Activated naive CD8-positive, alpha-beta T cell treated with anti-CD3 and anti-CD28 coated beads, Interleukin-2, amount 50 U/mL, for 16 hours (primary cell): ENCODE measurements around the gene CEP76.
"Not testable (repeated sequence)": the region's sequence is repeated elsewhere in the genome, so short reads cannot be mapped to it uniquely, and the experiment has no call there.

Experiments
- DNase-seq: peaks from one replicate; pipeline ENCODE4 v3.0.0-alpha.2; 2020; ENCODE audit warnings: low read depth, low spot score

The CEP76 gene

DNA sequence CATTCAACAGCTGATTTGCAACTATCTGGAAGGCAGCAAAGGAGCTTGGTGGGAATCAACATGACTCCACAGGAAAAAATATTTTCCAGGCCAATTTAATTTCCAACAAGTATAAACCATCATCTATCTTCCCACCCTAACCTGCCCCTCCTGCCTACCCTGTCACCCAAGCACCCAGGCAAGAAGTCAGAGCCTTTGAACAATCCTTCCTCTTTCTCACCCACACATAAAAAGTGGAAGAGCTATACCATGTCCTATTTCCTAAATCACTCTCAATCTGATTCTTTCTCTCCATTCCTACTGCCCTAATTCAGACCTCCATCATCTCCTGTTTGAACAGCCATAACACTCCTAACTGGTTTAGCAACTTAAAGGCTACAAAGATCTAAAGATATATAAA is 57.3 kb downstream of the CEP76 start:
- no peak for DNase-seq

DNA sequence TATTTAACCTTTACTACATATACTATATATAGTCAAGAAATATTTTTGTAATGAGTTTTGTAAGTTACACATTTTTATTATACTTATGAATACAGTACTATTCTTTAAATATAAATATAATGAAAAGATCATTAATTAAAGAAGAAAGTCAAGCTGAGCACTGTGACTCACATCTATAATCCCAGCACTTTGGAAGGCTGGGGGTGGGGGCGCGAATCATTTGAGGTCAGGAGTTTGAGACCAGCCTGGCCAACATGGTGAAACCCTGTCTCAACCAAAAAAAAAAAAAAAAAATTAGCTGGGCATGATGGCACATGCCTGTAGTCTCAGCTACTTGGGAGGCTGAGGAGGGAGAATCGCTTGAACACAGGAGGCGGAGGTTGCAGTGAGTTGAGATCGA is 58.8 kb downstream of the CEP76 start:
- not testable (repeated sequence) for DNase-seq

DNA sequence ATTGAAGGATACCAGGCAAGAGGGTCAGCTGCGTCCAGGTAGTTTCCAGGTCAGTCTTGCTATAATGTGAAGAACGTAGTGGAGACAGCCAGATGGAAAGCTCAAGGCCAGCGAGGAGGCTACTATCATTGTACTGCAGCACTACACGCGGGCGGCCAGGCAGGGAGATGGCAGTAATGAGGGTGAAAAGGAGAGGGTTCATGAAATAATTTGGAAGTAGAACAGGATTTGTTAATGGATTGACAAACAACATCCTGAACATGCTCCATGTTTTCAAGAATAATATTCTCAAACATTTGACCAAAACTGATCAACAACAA is 61.7 kb downstream of the CEP76 start:
- DNase-seq, result no peak

DNA sequence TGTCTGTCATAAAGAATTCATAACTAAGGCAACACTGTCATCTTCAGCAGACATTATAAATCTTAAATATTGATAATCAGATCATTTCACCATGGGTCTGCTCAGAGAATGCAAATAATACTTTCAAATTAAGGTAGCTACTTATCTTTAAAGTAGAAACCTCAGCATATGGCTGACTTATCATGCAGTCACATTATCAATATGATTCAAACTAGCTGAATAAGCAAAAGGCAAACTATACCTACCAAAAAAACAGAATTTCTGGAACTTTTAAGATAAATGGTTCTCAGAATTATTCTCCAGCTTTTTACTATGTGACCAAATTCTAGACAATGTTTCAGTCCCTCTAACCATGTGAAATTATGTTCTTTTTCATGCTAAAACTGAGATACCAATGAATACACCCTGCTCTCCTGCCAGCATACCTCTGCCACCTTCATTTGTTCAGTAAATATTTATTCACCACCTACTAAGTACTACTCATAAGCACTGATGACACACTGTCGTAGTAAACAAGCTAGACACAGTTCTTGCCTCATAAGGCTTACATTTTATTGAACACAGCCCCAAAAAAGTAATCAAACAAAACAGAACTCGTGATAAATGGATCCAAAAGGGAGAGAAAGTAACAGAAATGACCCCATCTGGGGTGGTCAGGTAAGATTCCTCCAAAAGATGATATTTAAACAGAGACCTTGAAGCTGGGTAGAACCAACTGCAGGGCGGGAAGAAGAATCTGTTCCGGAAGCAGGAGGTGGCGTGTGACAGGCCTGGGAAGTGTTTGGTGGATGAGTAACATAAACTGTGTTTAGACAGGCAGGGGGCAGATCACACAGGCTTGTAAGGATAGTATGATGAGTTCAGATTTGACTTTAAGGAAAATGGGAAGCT is 62.3 kb downstream of the CEP76 start:
- no peak for DNase-seq

DNA sequence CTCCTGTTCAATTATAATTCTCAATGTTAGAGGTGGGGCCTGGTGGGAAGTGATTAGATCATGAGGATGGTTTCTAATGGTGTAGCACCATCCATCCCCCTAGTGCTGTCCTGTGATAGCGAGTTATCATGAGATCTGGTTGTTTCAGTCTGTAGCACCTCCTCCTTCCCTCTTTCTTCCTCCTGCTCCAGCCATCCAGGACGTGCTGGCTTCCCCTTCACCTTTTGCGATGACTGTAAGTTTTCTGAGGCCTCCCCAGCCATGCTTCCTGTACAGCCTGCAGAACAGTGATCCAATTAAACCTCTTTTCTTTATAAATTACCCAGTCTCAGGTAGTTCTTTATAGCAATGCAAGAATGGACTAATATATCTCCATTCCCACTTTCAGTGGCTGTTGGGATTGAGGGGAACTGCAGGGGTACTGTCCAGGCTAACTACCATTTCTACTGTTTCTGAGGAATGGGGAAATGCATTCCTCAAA is 63.8 kb downstream of the CEP76 start:
- DNase-seq, result no peak

DNA sequence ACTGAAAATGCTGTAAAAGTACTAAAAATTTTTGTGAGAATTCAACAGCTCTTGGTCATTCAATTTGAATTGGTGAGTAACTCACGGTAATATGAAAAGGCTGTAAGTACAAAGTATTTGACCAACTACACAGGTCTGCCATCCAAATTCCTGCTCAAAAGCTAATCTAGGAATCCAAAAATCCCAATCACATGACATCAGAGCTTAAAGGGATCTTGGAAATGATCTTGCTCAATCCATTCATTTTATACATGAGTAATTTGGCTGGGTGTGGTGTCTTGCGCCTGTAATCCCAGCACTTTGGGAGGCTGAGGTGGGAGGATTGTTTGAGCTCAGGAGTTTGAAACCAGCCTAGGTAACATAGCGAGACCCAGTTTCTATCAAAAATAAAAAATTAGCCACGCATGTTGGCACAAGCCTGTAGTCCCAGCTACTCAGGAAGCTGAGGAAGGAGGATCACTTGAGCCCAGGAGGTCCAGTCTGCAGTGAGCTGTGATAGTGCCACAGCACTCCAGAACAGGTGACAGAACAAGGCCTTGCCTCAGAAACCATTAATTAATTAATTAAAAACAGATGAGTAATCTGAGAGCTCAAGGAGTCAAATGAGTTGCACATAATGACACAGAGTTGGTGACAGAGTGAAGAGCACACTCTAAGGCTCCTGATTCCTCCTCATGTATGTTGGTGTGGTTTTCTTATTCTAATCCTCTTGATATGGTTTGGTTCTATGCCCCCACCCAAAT is 64.5 kb downstream of the CEP76 start:
- DNase-seq, result no peak

DNA sequence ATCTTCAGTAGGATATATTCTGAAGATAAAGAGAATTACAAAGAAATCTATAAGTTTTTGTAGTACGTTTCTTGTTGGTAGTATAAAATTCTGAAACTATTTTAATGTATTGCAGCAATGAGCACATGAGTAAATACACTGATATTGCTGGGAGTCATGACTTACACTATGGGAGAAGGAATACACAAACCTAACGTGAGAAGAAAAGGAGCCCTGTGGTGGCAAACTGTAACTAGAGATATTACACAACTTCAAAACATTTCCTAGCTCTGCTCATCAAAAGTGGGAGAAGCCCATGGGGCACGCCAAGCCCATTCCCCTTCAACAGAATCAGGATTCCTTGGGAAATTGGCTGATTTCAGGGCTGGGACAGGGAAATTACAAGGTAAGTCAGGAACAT is 65.1 kb downstream of the CEP76 start:
- no peak for DNase-seq

DNA sequence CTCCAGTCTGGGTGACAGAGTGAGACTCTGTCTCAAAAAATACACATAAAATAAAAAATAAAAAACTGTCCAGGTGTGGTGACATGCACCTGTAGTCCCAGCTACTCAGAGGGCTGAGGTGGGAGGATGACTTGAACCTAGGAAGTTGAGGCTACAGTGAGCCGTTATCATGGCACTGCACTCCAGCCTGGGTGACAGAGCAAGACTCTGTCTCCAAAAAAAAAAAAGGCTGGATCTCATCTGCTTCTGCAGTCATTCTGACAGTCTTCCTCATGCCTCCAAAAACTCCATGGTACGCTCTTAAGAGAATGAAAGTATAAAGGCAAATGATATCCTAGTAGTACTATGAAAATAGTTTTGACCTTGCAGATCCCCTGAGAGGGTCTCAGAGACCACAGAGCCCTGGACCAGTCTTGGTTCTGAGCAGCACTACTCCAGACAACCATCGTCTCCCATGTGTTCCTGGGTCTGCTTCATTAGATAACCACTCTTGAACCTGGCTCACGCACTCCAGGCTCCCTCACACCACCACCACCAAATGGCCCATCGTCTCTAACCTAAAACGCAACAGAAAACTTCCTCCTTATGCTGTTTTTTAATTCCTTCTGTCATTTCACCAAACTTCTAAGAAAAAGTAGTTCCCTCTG is 70.6 kb downstream of the CEP76 start:
- DNase-seq, result no peak

DNA sequence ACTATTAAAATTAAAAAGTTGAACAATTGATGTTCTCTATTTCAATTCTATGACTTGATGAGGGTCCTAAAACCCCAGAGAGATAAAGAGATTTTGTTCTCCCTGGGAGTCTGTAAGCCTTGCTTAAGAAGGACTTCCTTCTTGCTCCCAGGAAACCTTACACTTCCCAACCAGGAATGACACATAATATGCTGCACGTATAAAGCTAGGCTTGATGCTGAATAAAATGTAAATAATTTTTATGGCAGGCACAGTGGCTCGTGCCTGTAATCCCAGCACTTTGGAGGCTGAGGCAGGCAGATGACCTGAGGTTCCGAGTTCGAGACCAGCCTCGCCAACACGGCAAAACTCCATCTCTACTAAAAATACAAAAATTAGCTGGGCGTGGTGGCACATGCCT is 72.4 kb downstream of the CEP76 start:
- no peak for DNase-seq

DNA sequence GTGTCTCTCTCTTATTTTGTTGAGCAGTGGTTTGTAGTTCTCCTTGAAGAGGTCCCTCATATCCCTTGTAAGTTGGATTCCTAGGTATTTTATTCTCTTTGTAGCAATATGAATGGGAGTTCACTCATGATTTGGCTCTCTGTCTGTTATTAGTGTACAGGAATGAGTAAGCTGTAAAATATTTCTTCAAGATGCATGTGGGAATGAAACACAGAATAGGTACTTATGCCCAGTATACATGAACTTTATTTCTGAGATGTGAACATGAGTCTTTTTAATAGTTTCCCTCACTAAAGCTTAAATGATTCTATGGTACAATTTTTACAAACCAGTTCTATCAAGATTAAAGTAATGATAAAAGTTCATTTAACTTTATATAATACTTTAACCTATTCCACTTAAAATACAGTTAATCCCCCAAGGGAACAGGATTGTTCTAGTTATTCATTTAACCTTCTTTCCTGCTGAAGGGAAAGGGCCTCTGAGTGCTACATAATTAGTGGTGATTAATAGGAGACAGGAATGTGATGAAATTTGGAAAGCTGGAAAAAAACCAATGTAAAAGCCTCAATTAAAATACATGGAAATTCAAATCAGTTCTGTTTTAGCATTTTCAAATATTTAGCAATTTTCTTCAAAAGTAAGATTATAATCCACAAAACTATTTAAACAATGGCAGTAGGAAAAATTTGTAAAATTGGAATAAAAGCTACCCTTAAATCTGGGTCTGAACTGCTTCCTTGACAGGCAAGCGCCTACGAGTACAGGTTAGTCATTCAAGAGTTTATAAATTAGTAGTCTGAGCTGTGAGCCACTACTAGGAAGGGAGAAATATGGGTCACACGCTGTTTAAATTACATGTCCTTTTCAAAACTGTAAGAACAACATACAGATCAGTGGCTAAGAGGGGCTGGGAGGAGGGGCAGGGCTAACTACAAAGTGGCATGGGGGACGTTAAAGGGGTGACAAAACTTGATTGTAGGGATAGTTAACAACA is 73.5 kb downstream of the CEP76 start:
- DNase-seq, result no peak

DNA sequence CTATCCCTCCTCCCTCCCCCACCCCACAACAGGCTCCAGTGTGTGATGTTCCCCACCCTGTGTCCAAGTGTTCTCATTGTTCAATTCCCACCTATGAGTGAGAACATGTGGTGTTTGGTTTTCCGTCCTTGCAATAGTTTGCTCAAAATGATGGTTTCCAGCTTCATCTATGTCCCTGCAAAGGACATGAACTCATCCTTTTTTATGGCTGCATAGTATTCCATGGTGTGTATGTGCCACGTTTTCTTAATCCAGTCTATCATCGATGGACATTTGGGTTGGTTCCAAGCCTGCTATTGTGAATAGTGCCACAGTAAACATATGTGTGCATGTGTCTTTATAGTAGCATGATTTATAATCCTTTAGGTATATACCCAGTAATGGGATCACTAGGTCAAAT is 75.3 kb downstream of the CEP76 start:
- not testable (repeated sequence) for DNase-seq

DNA sequence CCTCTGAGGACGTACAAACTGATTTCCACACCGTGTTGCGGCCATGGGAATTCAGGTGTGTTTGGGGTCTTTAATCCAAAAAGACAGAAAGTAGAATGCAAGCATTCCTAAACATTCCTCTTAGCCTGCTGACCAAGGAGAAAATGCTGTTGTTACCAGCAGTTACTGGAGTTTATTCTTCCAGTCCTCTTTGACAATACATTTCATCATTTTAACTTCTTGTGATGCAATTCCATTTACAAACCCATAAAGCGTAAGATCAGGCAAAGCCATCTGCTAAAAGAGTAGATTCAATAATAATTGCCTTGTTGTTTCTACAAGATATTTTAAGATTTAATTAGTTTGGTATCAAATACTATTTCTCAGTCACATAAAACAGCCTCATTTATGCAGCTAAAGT is 77.3 kb downstream of the CEP76 start:
- DNase-seq, result no peak
